HG02623 (cell line): Measurements from ENCODE around the gene CIC.

ENCODE experiments used
- ATAC-seq: cut with Tn5 transposase; IDR thresholded peaks from one replicate; pipeline ENCODE4 v1.9.1; 2021; ENCODE audit warnings: moderate library complexity; ENCODE audit not compliant: unreplicated experiment

CIC gene

GRCh38 chr19:42287017-42287826, 18.2 kb downstream of the CIC start:
- no peak for ATAC-seq

- ATAC-seq: no peak
Measured at GRCh38 chr19:42287827-42288107, 18.7 kb downstream of the CIC start.

GRCh38 chr19:42288387-42288786, 19.3 kb downstream of the CIC start:
- no peak for ATAC-seq

- ATAC-seq: no peak
Measured at GRCh38 chr19:42288881-42289555, 20.0 kb downstream of the CIC start.

GRCh38 chr19:42289556-42290041, 20.5 kb downstream of the CIC start:
- no peak for ATAC-seq

GRCh38 chr19:42290136-42290522, 21.1 kb downstream of the CIC start:
- no peak for ATAC-seq

- ATAC-seq: no peak
Measured at GRCh38 chr19:42290523-42291434, 21.7 kb downstream of the CIC start.

GRCh38 chr19:42291435-42291810, 22.4 kb downstream of the CIC start:
- ATAC-seq: no peak

GRCh38 chr19:42292042-42292960, 23.2 kb downstream of the CIC start:
- ATAC-seq: no peak

- no peak for ATAC-seq
Measured at GRCh38 chr19:42292963-42293362, 23.9 kb downstream of the CIC start.

- no peak for ATAC-seq
Measured at GRCh38 chr19:42293540-42293939, 24.5 kb downstream of the CIC start.

- no peak for ATAC-seq
Measured at GRCh38 chr19:42293948-42294347, 24.9 kb downstream of the CIC start.

GRCh38 chr19:42294471-42295137, 25.6 kb downstream of the CIC start:
- ATAC-seq: no peak

- ATAC-seq: no peak
Measured at GRCh38 chr19:42295342-42295741, 26.3 kb downstream of the CIC start.

- peak; percentile 49 for ATAC-seq
Measured at GRCh38 chr19:42295831-42296525, 26.9 kb downstream of the CIC start.

- no peak for ATAC-seq
Measured at GRCh38 chr19:42297039-42297438, 28.0 kb downstream of the CIC start.

GRCh38 chr19:42301646-42302203, 32.7 kb downstream of the CIC start, which contains the start of gene PRR19:
PRR19 (plus strand) TSS chr19:42302132; CDS start chr19:42309585, 7,453 bp downstream.
- peak; percentile 5 for ATAC-seq

GRCh38 chr19:42303101-42303464, 34.0 kb downstream of the CIC start:
- no peak for ATAC-seq

- ATAC-seq: no peak
Measured at GRCh38 chr19:42303876-42304275, 34.8 kb downstream of the CIC start.
